Measurements from ENCODE around the gene SURF6. TPM values are rescaled to one million over a fixed set of nuclear protein-coding genes. Genes with fewer than 3 reads are reported as not detected.
"Not testable (repeated sequence)": the region's sequence is repeated elsewhere in the genome, so short reads cannot be mapped to it uniquely, and the experiment has no call there.

Gene SURF6
- total RNA-seq, 1 donor from 2014 or later: 5.3 TPM

DNA sequence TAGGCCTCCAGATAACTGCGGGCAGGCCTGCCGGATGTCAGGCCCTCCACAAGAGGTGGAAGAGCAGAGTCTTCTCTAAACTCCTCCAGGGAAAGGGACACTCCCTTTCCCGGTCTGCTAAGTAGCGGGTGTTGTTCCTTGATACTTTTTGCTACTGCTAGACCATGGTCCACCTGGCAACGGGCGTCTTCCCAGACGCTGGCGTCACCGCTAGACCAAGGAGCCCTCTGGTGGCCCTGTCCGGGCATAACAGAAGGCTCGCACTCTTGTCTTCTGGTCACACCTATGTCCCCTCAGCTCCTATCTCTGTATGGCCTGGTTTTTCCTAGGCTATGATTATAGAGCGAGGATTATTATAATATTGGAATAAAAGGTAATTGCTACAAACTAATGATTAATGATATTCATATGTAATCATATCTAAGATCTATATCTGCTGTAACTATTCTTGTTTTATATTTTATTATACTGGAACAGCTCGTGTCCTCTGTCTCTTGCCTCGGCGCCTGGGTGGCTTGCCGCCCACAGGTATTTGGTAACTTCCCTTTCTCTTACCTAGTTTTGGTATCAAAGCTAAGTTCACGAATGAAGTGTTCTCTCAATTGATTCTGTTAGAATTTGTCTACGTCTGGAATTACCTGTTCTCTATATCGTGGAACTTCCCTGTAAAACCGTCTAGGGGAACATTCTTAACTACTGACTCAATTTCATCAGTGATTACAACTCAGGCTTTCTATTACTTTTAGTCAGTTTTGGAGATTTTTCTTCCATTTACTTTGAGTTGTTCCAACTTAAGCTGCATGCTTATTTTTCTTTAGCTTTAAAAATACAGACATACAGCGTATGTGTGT, 6.5 kb downstream of the SURF6 start:
- DNase-seq (ENCODE audit: low read depth in 2 of 2): peak in 1 of 2 donors; percentile 23

DNA sequence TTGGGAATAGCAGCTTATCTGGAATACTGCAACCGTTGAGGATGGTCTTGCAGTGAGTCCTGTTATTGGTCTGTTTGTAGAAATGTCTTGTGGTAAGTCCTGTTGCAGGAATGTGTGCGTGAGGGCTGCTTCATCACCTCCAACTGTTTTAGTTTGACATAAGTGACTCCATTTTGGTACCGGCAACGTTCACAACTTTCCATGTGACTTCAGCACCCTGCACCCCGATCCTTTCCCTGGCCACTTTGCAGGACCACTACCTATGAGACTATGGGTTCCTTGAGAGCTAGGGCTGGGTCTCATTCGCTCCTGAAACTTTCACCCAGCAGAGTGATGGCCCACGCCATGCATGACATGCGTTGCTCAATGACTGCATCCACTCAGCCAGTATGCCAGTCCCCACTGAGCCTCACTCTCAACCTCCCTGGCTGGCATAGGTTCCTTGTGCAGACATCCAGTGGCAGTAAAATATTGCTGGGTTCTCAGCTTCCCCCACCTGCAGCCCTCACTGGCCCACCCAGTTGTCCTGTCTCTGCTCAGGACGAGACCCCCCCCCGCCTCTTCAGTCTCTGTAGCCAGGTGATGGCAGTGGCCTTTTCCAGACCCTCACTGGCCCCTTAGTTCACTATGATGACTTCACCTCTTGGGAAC, 8.0 kb downstream of the SURF6 start:
- DNase-seq (ENCODE audit: low read depth in 2 of 2): no peak

DNA sequence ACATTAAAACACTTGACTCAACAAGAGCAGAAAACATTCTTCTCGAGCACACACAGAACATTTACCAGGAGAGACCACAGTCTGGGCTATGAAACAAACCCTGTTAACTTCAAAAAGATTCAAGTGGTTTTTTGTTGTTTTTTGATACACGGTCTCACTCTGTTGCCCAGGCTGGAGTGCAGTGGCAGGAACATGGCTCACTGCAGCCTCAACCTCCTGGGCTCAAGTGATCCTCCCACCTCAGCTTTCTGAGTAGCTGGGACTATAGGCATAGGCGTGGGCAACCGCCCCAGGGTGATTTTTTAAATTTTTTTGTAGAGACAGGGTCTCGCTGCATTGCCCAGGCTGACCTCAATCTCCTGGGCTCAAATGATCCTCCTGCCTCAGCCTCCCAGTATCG, 9.0 kb downstream of the SURF6 start:
- DNase-seq (ENCODE audit: low read depth in 2 of 2): not testable (repeated sequence)

DNA sequence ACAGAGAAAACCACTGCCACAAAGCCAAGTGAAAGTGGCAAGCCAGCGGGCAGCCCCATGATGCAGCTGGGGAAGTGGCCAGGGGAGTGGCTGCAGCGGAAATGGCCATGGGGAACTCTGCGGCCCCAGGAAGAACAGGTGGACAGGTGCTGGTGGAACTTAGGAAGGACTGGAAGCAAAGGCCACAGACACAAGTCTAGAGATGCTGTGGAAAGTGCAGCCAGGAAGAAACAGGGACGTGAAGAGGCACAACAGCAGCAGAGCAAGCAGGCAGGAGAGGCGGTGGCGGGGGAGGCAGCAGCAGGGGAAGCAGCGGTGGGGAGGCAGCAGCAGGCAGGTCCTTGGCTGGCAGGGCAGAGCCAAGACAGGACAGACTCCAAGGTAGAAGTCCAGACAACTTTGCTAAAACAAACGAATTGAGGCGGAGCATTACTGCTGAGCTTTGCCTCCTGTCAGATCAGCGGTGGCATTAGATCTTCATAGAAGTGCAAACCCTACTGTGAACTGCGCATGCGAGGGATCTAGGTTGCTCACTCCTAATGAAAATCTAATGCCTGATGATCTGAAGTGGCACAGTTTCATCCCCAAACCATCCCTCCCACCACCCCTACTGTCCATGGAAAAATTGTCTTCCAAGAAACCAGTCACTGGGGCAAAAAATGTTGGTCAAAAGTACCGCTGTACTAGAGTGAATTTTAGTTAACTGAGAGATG, 11.8 kb downstream of the SURF6 start:
- DNase-seq (ENCODE audit: low read depth in 2 of 2): no peak

DNA sequence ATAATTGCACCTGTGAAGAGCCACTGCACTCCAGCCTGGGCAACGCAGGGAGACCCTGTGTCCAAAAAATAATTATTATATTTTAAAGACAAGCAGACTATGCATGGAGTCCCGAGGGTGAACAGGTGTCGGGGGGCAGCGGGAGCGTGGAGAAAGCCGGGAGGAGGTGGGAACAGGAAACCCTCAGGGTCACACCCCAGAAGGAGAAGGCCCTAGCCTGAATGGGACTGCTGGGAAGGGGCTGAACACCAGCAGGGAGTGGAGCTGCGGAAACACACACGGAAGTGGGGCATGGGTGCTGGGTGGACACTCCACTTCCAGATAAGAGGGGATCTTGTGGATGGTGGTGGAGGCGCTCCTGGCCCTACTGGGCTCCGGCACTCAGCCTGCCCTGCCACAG, 12.8 kb downstream of the SURF6 start:
- DNase-seq (ENCODE audit: low read depth in 2 of 2): no peak

DNA sequence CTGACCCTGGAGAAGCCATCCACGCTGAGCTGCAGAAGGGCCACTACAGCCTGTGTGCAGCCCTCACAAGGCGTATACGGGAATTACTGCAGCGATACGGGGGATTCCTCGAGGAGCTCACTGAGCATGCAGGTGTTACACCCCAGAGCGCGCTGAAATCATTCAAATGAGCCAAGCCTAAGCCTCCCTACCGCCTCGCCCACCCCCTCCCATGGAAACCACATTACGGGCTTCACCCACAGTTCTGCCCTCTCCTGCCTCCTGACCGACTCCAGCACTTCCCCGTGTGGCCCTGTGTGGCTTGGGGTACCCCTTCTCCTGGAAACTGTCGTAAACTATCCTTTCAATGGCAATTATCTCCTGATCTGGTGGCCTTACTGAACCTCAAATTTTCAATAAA, 13.3 kb downstream of the SURF6 start:
- DNase-seq (ENCODE audit: low read depth in 2 of 2): no peak

DNA sequence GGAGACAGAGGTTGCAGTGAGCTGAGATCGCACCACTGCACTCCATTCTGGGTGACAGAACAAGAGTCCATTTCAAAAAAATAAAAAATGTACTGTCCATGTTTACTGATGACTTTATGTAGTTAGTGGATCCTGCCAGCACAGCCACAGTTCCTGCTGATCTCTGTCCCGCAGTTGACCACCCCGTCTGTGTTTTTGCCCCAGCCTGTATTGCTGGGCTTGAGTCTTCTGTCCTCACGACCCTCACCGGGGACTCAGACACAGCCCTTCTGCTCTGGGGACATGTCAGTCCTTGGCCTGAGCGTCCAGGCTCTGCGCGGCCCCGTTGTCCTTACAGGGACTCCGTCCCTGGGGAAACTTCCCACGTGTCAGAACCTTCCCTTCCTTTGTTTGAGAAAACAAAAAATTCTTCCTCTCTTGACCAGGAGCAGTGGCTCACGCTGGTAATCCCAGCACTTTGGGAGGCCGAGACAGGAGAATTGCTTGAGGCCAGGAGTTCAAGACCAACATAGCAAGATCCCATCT, 14.5 kb downstream of the SURF6 start:
- DNase-seq (ENCODE audit: low read depth in 2 of 2): no peak

DNA sequence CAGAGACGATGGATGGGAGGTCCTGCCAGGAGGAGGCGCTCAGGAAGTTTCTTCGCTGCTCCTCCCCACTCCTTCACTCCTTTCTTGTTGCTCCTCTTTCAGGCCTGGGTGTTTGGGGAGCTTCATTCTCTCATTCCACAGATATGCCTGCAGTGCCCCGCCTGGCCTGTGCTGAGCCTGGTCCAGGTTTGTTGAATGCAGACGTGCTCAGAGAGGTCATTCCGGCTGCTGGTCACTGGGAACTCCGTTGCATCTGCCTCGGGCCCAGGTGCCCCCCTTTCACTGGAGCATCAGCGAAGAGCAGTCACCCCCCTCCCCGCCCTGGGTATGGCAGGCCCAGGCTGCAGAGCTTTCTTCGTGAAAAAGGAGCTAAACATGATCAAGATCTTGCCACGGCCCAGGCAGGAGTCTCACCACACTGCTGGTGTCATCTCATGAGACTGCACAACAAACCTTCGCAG, 15.5 kb downstream of the SURF6 start:
- no peak for DNase-seq (ENCODE audit: low read depth in 2 of 2)

DNA sequence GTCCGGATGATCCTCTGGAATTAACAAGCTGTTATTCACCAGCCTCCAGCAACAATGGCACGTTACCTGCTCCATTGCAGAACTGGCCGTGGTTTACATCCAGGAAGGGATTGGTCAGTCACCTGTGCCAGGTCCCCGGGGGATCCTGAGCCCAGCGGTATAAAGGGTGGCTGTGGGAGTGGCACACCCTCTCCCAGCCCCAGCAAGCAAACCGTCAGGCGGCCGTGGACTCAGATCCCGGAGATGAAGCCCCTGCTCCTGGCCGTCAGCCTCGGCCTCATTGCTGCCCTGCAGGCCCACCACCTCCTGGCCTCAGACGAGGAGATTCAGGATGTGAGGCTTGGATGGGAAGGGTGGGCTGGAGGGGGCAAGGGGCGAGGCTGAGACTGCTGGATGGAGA, 18.4 kb downstream of the SURF6 start:
- not testable (repeated sequence) for DNase-seq (ENCODE audit: low read depth in 2 of 2)

DNA sequence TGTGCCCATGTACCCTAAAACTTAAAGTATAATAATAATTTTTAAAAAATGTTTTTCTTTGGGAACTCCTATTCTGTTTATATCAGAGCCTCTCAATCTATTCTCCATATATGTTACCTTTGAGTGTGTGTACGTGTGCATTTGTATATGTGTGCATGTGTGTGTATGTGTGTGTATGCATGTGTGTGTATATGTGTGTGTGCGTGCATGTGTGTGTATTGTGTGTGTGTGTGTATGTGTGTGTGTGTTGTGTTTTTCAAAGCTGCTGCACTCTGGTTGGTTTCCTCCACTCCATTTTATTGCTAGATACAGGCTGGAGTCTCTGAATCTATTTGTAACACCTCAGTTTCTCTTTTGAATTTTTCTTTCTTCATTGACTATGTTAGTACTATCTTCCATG, 20.0 kb downstream of the SURF6 start:
- DNase-seq (ENCODE audit: low read depth in 2 of 2): no peak

DNA sequence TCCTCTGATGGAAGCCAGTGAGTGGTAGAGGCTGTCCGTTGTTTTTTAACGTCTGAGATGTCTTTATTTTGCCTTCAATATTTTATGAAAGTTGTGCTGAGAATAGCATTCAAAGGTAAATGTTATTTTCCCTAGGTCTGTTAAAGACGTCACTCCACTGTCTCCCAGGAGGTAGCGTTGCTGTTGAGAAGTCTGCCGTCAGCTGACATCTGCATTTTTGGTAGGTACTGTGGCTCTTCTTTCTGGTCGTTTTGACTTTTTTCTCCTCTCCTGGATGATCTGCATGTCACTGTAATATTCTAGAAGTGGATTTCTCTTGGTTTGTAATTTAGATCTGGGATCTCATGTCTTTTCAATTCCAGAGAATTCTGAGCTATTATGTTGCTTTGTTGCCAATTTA, 26.4 kb downstream of the SURF6 start:
- no peak for DNase-seq (ENCODE audit: low read depth in 2 of 2)

DNA sequence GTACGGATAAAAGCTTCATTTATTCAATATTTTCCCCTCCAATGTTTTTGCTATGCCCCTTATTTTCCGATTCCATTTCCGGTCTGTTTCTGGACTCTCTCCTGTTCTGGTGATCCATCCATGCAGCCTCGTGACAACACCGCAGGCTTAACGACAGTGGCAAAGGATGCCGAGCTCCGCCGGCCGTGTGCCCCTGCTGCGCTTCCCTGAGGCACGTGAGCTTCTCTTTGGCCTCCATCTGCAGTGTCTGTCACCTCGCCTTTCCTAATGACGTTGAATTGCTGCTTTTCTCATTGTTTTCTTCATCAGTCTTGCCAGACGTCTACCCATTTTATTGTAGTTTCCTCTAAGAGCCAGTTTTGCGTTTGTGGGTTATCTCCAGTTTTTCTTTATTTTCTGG, 28.7 kb downstream of the SURF6 start:
- DNase-seq (ENCODE audit: low read depth in 2 of 2): no peak

DNA sequence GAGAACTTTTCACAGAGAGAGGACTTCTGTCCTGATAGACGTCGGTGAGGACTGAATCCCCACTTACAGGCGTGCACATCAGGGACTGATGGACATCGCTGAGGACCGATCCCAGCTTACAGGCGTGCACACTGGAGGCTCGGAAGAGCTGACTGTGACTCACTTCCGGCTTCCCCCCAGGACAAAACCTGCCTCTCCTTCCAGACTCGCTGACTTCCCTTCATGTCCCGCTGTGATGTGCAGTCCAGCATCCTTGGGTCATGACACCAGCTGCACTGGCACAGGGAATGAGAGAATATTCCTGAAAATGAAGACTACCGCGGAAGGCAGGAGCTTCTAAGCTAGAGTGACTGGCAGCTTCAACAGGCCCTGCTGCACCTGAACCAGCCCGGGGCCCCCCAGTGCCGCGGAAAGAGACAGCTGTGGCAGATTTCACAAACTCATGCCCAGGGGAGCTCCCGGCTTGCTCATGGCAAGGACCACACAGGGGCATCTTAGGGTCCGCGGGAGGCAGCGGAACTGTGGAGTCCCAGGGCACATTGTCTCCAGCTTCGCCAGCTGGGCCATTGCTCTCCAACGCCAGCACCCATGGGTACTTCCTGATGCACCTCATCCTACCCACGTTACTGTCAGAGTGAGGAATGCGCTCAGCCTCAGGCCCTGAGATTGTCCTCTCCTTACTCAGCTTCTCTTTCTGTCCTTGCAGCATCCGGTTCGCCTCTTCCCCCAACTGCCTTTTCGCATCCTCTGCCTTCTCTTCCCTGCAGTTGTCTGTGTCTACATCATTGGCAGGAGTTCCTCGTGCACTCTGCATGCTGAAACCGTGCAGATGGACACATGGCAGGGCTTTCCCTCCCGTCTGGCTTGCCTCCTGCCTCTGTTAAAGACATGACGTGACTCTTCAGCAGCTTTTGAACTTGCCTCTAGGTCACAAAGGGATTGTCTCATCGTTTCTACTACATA, 29.5 kb downstream of the SURF6 start:
- peak in 1 of 2 donors; percentile 50 for DNase-seq (ENCODE audit: low read depth in 2 of 2)

DNA sequence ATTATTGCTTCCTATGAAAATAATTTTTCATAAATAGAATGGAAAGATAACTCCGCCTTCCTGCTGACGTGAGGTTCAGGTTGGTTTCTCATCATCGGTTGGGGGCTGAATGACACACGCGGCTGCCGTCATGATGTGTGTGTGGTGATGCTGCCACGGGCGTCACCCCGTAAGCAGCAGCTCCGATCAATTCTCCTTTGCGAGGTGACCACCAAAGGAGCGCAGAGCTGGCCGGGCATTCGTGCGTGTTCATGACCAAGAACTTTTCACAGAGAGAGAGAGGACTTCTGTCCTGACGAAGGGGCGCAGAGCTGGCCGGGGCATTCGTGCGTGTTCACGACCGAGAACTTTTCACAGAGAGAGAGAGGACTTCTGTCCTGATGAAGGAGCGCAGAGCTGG, 30.3 kb downstream of the SURF6 start:
- DNase-seq (ENCODE audit: low read depth in 2 of 2): no peak

DNA sequence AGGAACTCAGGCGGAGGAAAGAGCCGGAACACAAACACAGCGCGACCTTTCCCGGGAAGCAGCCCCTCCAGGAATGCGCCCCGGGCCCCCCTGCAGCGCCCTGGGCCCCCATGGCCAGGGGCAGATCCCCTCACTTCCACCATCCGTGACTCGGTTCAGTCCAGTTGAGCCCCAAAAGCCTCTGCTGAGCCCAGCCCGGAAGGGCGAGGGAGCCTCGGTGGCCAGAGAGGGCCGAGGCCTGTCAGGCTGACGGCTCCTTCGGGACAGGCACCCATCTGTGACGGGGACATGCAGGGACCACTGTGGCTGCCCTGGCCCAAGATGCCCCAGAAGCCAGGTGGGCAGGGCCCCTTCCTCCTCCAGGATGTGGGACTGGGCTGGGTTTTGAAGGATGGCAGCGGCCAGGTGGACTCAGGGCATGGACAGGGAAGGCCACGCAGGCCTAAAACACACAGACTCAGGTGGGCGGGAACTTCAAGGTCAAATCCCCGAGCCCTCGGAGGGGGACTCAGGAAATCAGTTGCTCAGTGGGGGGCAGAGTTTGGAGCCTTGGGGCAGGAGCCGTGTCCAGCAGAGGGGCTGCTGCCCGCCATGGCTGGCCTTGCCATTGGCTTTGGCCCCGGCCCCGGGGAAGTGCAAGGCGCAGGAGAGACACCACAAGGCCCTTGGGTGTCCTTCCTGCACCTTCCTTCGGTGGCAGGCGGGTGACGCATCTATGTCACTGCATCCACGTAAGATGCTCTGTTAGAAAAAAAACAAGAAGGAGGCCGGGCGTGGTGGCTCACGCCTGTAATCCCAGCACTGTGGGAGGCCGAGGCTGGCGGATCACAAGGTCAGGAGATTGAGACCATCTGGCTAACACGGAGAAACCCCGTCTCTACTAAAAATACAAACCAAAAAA, 31.3 kb downstream of the SURF6 start:
- no peak for DNase-seq (ENCODE audit: low read depth in 2 of 2)

DNA sequence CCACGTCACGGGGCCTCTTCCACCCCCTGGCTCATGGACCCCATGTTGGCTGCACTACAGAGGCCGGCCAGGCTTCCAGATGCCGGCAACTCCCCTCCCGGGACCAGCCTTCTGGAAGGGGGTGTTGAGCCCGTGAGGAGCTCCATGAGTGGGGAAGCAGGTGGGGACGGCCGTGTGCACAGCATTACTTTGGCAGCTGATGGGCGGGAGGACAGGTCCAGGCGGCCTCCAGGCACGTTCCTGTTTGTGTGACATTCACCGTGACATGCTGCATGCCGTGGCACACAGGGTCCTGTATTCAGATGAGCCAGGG, 31.9 kb downstream of the SURF6 start:
- DNase-seq (ENCODE audit: low read depth in 2 of 2): no peak

DNA sequence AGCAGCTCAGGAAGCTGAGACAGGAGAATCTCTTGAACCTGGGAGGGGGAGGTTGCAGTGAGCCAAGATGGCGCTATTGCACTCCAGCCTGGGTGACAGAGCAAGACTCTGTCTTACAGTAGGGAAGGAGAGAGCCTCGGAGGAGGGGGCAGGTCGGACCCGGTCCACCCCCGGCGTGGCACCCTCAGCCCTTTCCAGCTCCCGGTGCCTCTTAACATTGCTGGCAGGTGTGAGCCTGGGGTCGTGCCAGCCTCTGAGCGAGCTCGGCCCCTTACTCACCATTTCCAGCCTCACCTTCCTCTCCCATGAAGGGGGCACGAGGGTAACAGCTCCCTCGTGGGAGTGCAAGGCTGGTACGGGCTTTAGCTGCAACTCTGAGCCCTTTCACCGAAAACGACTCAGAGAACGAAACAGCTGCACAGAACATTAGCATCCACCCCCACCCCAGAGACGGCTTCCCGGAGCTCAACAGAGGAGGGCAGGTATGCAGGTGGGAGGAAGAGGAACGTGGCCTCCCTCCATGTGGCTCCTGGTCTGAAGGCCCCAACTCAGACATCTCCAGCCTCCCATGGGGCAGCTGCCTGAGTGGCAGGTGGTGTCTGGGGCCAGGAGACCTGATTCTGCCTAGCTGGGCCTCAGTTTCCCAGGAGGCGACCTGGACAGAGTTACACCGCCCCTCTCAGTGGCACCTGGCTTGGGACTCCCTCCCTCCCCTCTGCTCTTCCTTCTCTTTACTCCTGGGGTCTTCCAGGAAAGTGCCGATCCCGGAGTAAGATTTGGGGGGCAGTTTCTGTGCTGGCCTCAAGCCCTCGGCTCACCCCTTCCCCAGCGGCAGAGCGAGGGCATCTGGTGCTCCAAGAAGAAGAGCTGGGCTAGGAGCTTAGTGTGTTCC, 32.5 kb downstream of the SURF6 start:
- DNase-seq (ENCODE audit: low read depth in 2 of 2): no peak

DNA sequence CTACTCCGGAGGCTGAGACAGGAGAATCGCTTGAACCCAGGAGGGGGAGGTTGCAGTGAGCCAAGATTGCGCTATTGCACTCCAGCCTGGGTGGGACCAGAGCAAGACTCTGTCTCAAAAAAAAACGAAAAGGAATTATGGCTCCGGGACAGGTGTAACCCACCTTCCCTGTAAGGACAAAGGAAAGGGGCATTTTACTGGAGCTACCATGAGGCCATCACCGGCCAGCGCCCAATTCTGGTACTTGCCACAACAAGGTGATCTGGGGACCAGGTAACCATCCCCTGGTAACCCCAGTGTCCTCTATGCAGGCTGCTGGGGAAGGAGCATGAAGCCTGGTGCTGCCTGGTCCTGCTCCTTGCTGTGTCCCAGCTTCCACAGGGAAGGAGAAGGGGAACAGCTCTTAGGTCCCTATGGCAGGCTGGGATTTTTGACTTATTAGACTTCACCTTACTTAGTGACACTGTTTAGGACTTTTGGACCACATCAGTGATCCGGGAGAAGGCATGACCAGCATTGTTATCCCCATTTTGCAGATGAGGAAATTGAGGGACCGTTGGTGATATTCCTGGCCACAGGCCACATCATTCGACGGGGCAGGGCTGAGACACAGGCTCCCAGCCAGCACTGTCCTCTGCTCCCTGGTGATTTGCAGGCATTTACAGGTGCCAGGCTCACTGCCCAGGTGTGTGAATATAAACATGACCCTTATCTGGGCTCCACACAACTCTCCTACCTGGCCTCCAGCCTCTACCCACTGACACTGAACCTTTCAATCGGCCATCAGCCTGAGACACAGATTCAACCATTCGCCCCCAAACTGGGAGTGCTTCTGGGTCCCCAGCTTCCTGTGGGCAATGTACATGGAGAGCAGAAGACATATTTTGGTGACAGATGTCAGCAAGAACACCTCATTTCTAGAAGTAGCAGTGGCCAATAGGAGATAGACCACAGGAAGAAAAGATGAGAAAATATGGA, 34.4 kb downstream of the SURF6 start:
- DNase-seq (ENCODE audit: low read depth in 2 of 2): no peak

Data from dermis microvascular lymphatic vessel endothelial cell (primary cell).